Smooth muscle cell of the pulmonary artery (primary cell): ENCODE results near the gene FSIP1. TPM values are rescaled to one million over a fixed set of nuclear protein-coding genes. Genes with fewer than 3 reads are reported as not detected.

Experiments
- total RNA-seq: library from RNA; depleted of rRNA; stranded (reverse); fragments of >200 nt; gene quantifications from 2 replicates; pipeline ENCODE4 v1.2.3, GENCODE V29; 2014

FSIP1 gene
- 0.66 and 1.6 TPM in 2 replicates for total RNA-seq

DNA sequence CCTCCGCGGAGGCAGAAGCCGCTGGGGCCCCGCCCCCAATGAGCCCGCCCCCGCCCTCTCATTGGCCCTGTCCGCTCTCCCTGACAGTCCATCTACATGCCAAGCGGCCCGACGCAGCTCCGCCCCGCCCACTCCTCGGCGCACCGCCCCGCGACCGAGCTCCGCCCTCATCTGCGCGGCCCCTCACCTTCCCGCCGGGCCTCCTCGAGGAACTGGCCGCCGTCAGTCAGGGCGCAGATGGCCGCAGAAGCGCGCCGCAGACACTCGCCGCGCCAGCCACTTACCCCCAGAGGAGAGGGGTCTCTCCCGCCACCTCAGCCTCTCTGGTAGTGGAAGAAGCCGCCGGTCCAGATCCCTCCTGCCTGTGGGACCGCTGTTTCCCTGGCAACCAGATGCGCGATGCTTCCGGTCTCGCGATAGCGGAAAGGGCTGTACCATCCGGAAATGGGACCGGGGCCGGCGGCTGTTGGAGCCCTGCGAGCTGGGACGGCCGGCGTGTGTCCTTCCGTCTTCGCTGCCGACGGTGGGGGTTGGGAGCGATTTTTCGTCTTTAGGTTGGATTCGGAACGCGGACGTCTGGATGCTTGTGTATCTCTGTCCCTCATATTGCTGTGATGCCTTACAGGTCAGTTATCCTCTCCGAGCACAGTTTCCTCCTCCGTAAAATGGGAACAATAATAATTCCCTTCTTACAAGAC lies at the start of gene FSIP1:
Gene FSIP1 (minus strand): TSS at position 401 of the 698 bp plus-strand sequence. CDS start 6,317 bp downstream, outside the sequence.

DNA sequence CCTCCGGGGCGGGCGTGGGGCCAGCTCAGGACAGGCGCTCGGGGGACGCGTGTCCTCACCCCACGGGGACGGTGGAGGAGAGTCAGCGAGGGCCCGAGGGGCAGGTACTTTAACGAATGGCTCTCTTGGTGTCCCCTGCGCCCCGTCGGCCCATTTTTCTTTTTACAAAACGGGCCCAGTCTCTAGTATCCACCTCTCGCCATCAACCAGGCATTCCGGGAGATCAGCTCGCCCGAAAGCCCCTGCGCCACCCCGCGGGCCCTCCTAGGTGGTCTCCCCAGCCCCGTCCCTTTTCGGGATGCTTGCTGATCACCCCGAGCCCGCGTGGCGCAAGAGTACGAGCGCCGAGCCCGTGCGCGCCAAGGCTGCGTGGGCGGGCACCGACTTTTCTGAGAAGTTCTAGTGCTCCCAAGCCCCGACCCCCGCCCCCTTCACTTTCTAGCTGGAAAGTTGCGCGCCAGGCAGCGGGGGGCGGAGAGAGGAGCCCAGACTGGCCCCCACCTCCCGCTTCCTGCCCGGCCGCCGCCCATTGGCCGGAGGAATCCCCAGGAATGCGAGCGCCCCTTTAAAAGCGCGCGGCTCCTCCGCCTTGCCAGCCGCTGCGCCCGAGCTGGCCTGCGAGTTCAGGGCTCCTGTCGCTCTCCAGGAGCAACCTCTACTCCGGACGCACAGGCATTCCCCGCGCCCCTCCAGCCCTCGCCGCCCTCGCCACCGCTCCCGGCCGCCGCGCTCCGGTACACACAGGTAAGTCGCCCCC lies 202.0 kb downstream of the FSIP1 start, which contains the start of gene THBS1:
Gene THBS1 (plus strand): TSS at position 595 of the 757 bp plus-strand sequence. CDS start 779 bp downstream, outside the sequence.

Other genes starting within 250 kb of the FSIP1 start
- 1,327 and 2,745 TPM in 2 replicates for gene THBS1, start 201.8 kb downstream of the FSIP1 start, total RNA-seq
- gene GPR176, start 137.4 kb upstream of the FSIP1 start, total RNA-seq, result 147 and 182 TPM in 2 replicates
- 77.0 and 80.5 TPM in 2 replicates for gene EIF2AK4, start 151.3 kb upstream of the FSIP1 start, total RNA-seq